ENCODE results near the gene MFRP.

Gene MFRP

GRCh38 chr11:119367661-119368120, 21.2 kb upstream of the MFRP start:
- no peak overlapping the region for H3K4me3 ChIP-seq (ENCODE audit: low read depth, low read length)
- TF ChIP-seq CTCF (IDR thresholded peaks at IDR 0.05; ENCODE audit: borderline replicate concordance, insufficient read depth, low read depth, low read length), result no peak

- TF ChIP-seq CTCF (IDR thresholded peaks at IDR 0.05; ENCODE audit: borderline replicate concordance, insufficient read depth, low read depth, low read length), result no peak
- H3K4me3 ChIP-seq (ENCODE audit: low read depth, low read length), result no peak overlapping the region
These were observed 20.4 kb upstream of the MFRP start for GRCh38 chr11:119366690-119367620.

GRCh38 chr11:119365071-119365591, 18.6 kb upstream of the MFRP start:
- H3K4me3 ChIP-seq (ENCODE audit: low read depth, low read length), result no peak overlapping the region
- TF ChIP-seq CTCF (IDR thresholded peaks at IDR 0.05; ENCODE audit: borderline replicate concordance, insufficient read depth, low read depth, low read length), result no peak

- no peak overlapping the region for H3K4me3 ChIP-seq (ENCODE audit: low read depth, low read length)
- TF ChIP-seq CTCF (IDR thresholded peaks at IDR 0.05; ENCODE audit: borderline replicate concordance, insufficient read depth, low read depth, low read length), result no peak
These were observed 17.5 kb upstream of the MFRP start for GRCh38 chr11:119363851-119364590.

DNA sequence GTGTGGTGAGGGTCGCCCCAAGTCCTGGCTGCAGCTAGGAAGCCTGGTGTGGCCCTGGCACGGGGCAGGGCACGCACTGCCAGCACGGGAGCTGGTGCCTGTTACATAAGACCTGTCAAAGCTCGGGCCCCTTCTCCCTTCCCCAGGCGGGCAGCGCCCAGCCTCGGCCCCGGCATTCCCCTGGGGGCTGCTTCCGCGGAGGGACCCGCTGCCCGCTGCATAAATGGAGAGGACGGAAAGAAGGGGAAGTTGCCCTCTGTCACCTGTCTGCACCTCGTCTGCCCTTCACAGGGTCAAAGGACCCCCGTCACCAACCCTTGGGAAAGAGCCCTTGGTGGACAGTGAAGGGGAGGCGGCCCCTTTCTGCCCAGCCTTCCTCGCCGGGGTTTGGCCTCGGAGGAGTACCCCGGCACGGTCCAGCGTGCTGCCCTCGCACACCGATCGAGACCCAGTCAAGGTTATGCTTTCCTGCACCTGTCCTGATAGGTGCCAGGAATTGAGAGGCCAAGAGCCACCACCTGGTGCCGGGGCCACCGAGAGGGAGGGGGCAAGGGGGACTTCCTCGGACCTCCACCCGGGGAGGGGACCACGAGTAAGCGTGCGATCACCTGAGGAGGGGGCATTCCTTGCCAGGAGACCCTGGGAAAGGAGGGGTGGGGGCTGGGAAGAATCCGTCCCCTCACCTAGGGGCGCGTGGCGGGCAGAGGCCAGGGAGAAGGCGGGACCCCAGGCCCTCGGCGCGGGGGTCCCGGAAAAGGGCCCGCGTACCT, 16.8 kb upstream of the MFRP start:
- no peak for TF ChIP-seq CTCF (IDR thresholded peaks at IDR 0.05; ENCODE audit: borderline replicate concordance, insufficient read depth, low read depth, low read length)
- no peak overlapping the region for H3K4me3 ChIP-seq (ENCODE audit: low read depth, low read length)

DNA sequence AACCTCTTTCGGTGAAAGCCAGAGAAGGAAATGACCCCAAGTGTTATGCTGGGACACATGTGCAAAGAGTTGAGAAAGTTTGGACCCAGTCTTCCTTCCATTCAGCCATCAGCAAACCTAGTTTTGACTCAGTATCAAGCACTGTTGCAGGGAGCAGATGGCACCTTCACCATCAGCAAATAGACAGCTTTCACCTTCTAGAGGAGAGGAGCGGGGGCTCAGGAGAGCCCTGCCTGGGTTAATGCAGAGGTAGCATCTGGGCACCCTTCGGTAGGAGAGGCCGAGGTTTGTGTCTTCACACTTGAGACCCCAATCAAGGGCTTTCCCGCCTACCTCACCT, 16.2 kb upstream of the MFRP start:
- TF ChIP-seq CTCF (IDR thresholded peaks at IDR 0.05; ENCODE audit: borderline replicate concordance, insufficient read depth, low read depth, low read length), result no peak
- H3K4me3 ChIP-seq (ENCODE audit: low read depth, low read length), result no peak overlapping the region
